HepG2 (cell line): ENCODE data around the gene KRT6C. TPM values are rescaled to one million over a fixed set of nuclear protein-coding genes. Genes with fewer than 3 reads are reported as not detected.

Source experiments
- ATAC-seq: fragments of 200-7000 bp; cut with Tn5 transposase; 3 replicates; pipeline ENCODE4 v1.9.1; 2020; ENCODE audit warnings: mild to moderate bottlenecking, moderate library complexity
- BruUV-seq: library from RNA; stranded (reverse); fragments of 400-500 nt; replicated peaks from 2 replicates; lab custom pipeline; 2021; lab: Mats Ljungman, UMichigan
- CTCF ChIA-PET: fragments of 300-600 bp; formaldehyde crosslinking; extraction: SDS; loops from one replicate; lab custom pipeline; 2021; ENCODE audit warnings: low total read pairs, inconsistent platforms, low intra/inter-chr PET ratio; lab: Yijun Ruan, JAX
- POLR2A ChIA-PET: fragments of 350-600 bp; sonication (Branson Sonifier 250); formaldehyde crosslinking; loops from one replicate; lab custom pipeline; 2020; ENCODE audit warnings: antibody characterized with exemption, inconsistent platforms; lab: Yijun Ruan, JAX
- DNase-seq: peaks from one replicate; pipeline ENCODE4 v3.0.0-alpha.2; 2015; ENCODE audit warnings: low spot score
- FAIRE-seq: peaks from 3 replicates; lab custom pipeline; 2011; peaks lifted over from hg19 to GRCh38; lab: Jason Lieb, UNC
- H2AFZ ChIP-seq: one replicate; pipeline ENCODE4 v1.6.1; 2011; ENCODE audit warnings: low read length, inconsistent platforms
- H3K27ac ChIP-seq: fragments of 300-600 bp; 3 replicates; pipeline ENCODE4 v1.8.0; 2011; ENCODE audit warnings: mixed run types, mild to moderate bottlenecking, mixed read lengths, low read length, inconsistent platforms; ENCODE audit not compliant: insufficient read depth; ENCODE audit errors: extremely low read length
- H3K27me3 ChIP-seq, 2 experiments: fragments of 200-600 bp in 1 of 2; 2 replicates in 1 of 2; 3 replicates in 1 of 2; pipeline versions ENCODE4 v1.6.0 to v1.8.0; 2011; ENCODE audit warnings: low read length in 2 of 2, mild to moderate bottlenecking in 2 of 2, moderate library complexity in 2 of 2, inconsistent platforms in 1 of 2; ENCODE audit not compliant: insufficient read depth in 2 of 2, control insufficient read depth in 1 of 2
- H3K36me3 ChIP-seq, 2 experiments: fragments of 200-600 bp in 1 of 2; replicated peaks in 1 of 2; 2 replicates in 1 of 2; 3 replicates in 1 of 2; pipeline versions ENCODE4 v1.5.1 to v1.8.0; 2011; ENCODE audit warnings: low read length in 2 of 2, inconsistent platforms in 1 of 2; ENCODE audit not compliant: insufficient read depth in 2 of 2, control insufficient read depth in 1 of 2
- H3K4me1 ChIP-seq: 2 replicates; pipeline ENCODE4 v1.5.1; 2012; ENCODE audit warnings: low read length, inconsistent platforms; ENCODE audit not compliant: insufficient read depth
- H3K4me2 ChIP-seq: 2 replicates; pipeline ENCODE4 v1.6.0; 2011; ENCODE audit warnings: low read depth, low read length, inconsistent platforms
- H3K4me3 ChIP-seq, 3 experiments: fragments of 200-600 bp in 1 of 3; sonication (generic), shearing (Covaris generic) in 1 of 3; replicated peaks in 1 of 3; 2 replicates each; pipeline ENCODE4 v1.5.1; 2011 to 2016; ENCODE audit warnings: low read length in 3 of 3, inconsistent platforms in 2 of 3, low read depth in 2 of 3, mild to moderate bottlenecking in 2 of 3, control low read depth in 1 of 3, mixed read lengths in 1 of 3; ENCODE audit not compliant: insufficient read depth in 1 of 3
- H3K79me2 ChIP-seq: one replicate; pipeline ENCODE4 v1.6.1; 2011; ENCODE audit warnings: low read length, inconsistent platforms; ENCODE audit not compliant: insufficient read depth
- H3K9ac ChIP-seq: 2 replicates; pipeline ENCODE4 v1.6.0; 2011; ENCODE audit warnings: mild to moderate bottlenecking, low read depth, low read length, inconsistent platforms; ENCODE audit not compliant: insufficient read depth
- H3K9me3 ChIP-seq: 2 replicates; pipeline ENCODE4 v1.5.1; 2012; ENCODE audit warnings: mild to moderate bottlenecking, low read length
- H4K20me1 ChIP-seq: 2 replicates; pipeline ENCODE4 v1.6.0; 2011; ENCODE audit warnings: inconsistent platforms, mild to moderate bottlenecking, low read length, moderate library complexity; ENCODE audit not compliant: insufficient read depth
- IRF1 ChIP-seq: sonication (generic); formaldehyde crosslinking; IDR thresholded peaks from 2 replicates; pipeline ENCODE4 v1.4.0; 2020; ENCODE audit warnings: low read depth, mild to moderate bottlenecking, missing genetic modification reagents
- SYNCRIP ChIP-seq: fragments of 200-400 bp; formaldehyde crosslinking; IDR thresholded peaks from 2 replicates; pipeline ENCODE4 v1.6.1; 2018; ENCODE audit warnings: mild to moderate bottlenecking, low read depth, low read length; ENCODE audit not compliant: insufficient read depth
- ZNF264 ChIP-seq: sonication (generic); formaldehyde crosslinking; IDR thresholded peaks from 2 replicates; pipeline ENCODE4 v1.4.0; 2020; ENCODE audit warnings: missing genetic modification reagents
- ZNF576 ChIP-seq: sonication (generic); formaldehyde crosslinking; IDR thresholded peaks from 2 replicates; pipeline ENCODE4 v1.4.0; 2020; ENCODE audit warnings: mild to moderate bottlenecking, missing genetic modification reagents
- ZNF619 ChIP-seq: sonication (generic); formaldehyde crosslinking; IDR thresholded peaks from 2 replicates; pipeline ENCODE4 v1.4.0; 2020; ENCODE audit warnings: mild to moderate bottlenecking, missing genetic modification reagents
- ZNF816 ChIP-seq: sonication (generic); formaldehyde crosslinking; IDR thresholded peaks from 2 replicates; pipeline ENCODE4 v1.8.0; 2022; ENCODE audit warnings: missing genetic modification reagents, mild to moderate bottlenecking, borderline replicate concordance
- WGBS: methylation state at CpG from one replicate; pipeline ENCODE4 v1.1.6; 2017; ENCODE audit warnings: low lambda C conversion rate; 5-methylcytosine and 5-hydroxymethylcytosine counted together
- in situ Hi-C: cut with HindIII; loops from 2 replicates; pipeline ENCODE4 v1.10.0; 2017; ENCODE audit warnings: low pct_unique_long_range_greater_than_20kb; ENCODE audit not compliant: extremely low pct_ligation_motif_present
- intact Hi-C: fragments of 100-400 bp; cut with micrococcal nuclease; formaldehyde crosslinking; loops from one replicate; pipeline ENCODE4 v1.10.0; 2022; ENCODE audit not compliant: unreplicated experiment
- polyA plus RNA-seq, 8 experiments: library from polyadenylated mRNA; depleted of rRNA in 3 of 8; stranded (reverse) in 7 of 8; unstranded in 1 of 8; fragments of >200 nt; fragmentation: Illumina TruSeq in 4 of 8; extraction: Trizol in 4 of 8; gene quantifications; 2 replicates each; pipeline versions ENCODE4 v1.2.1 to v1.2.3, GENCODE V29; 2011 to 2016; ENCODE audit warnings: low read depth in 4 of 8, missing spikeins in 1 of 8, mixed read lengths in 1 of 8; ENCODE audit not compliant: insufficient read depth in 1 of 8
- total RNA-seq, 5 experiments: library from RNA; depleted of rRNA; stranded (reverse); fragments of >200 nt; fragmentation: Illumina TruSeq; extraction: Trizol; gene quantifications; 2 replicates each; pipeline ENCODE4 v1.2.3, GENCODE V29; 2016; ENCODE audit warnings: low read depth in 1 of 5

KRT6C gene
- total and polyA plus RNA-seq, 2 of the 13 experiments (the other 11 are each of a cell fraction or from before 2014, with no cell fraction given) = 0.03 TPM; not detected in 1

GRCh38 chr12:52480073-52480472 lies 6.5 kb upstream of the KRT6C start:
- no TSS peak for BruUV-seq
- H3K4me3 ChIP-seq = no peak overlapping the region
- H3K9ac ChIP-seq = no peak overlapping the region
- no peak overlapping the region for H2AFZ ChIP-seq
- CTCF ChIA-PET = no interaction called here
- TF ChIP-seq ZNF619 (CRISPR knock-in tag) = no peak
- no peak for TF ChIP-seq ZNF576 (CRISPR knock-in tag)
- FAIRE-seq (no peak), ATAC-seq (no peak), DNase-seq (no peak)
- H3K4me1 ChIP-seq = no peaks in the 10 kb centered on the region
- no peak overlapping the region for H3K27ac ChIP-seq
- intact Hi-C loops (no loop called here), in situ Hi-C loops (no loop called here)
- 0% methylated on average over 3 of the region's 3 CpGs for WGBS
- H3K9me3 ChIP-seq = no peaks in the 10 kb centered on the region
- no peaks in the 10 kb centered on the region for H3K79me2 ChIP-seq
- H3K27me3 ChIP-seq = no peaks in the 10 kb centered on the region
- H3K4me2 ChIP-seq = no peak overlapping the region
- POLR2A ChIA-PET = no interaction called here
- H4K20me1 ChIP-seq = no peaks in the 10 kb centered on the region
- no peaks in the 10 kb centered on the region for H3K36me3 ChIP-seq

GRCh38 chr12:52477651-52478050 lies 4.0 kb upstream of the KRT6C start:
- Histone ChIP-seq H3K9ac (no peak overlapping the region), H3K4me2 (no peak overlapping the region), H2AFZ (no peak overlapping the region), H3K4me3 (no peak overlapping the region), H3K27me3 (no peaks in the 10 kb centered on the region), H3K4me1 (no peaks in the 10 kb centered on the region), H3K27ac (no peak overlapping the region), H4K20me1 (no peaks in the 10 kb centered on the region), H3K9me3 (no peaks in the 10 kb centered on the region), H3K79me2 (no peaks in the 10 kb centered on the region), H3K36me3 (no peaks in the 10 kb centered on the region)
- ChIA-PET CTCF (no interaction called here), POLR2A (no interaction called here)
- FAIRE-seq (no peak), DNase-seq (no peak), ATAC-seq (no peak)
- in situ Hi-C loops (no loop called here), intact Hi-C loops (no loop called here)
- no TSS peak for BruUV-seq
- TF ChIP-seq ZNF264 (no peak), ZNF816 (CRISPR knock-in tag) (no peak), IRF1 (no peak), SYNCRIP (no peak), ZNF619 (CRISPR knock-in tag) (no peak)
- 44% methylated on average over 2 of the region's 2 CpGs for WGBS
